HEK293T (cell line): ENCODE measurements around the gene GFOD2.

Source experiments
- BHLHE40 ChIP-seq: fragments of 450-650 bp; IDR thresholded peaks from 2 replicates; pipeline ENCODE4 v1.6.1; 2016; ENCODE audit warnings: mild to moderate bottlenecking, moderate library complexity, borderline replicate concordance
- HDGF ChIP-seq: fragments of 450-650 bp; IDR thresholded peaks from 2 replicates; pipeline ENCODE4 v1.6.1; 2017; ENCODE audit warnings: antibody characterized with exemption, borderline replicate concordance

DNA sequence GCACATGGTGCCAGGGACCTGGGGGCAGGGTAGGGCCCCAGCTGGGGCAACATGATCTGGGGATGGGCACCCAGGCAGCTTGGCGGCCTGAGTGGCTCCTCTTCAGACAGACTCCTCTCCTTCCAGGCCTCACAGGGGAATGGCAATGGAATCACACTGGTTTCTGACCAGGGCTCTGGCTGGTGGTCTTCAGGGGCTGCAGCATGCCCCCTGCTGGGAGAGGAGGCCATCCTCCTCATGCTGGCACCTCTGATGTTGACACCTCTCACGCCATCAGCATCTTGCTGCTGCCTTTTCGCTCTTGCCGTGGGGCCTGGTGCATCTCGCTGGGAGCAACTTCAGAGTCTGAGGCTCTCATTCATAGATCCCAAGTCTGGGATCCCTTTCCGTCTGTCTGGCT lies 11.2 kb upstream of the GFOD2 start:
- TF ChIP-seq BHLHE40 = no peak
- no peak for TF ChIP-seq HDGF
